Cardiac muscle cell (in vitro differentiated cells and primary cell): ENCODE measurements around the gene IL31. TPM values are rescaled to one million over a fixed set of nuclear protein-coding genes. Genes with fewer than 3 reads are reported as not detected.

Experiments used
- DNase-seq, 2 donors: peaks; one replicate each; pipeline versions ENCODE4 v3.0.0 to v3.0.0-alpha.2; 2010 to 2017; ENCODE audit warnings: low read depth in 1 of 2, low spot score in 1 of 2
- H3K27ac ChIP-seq: fragments of 200-600 bp; sonication (generic); 2 replicates; pipeline ENCODE4 v1.5.1; 2016
- H3K27me3 ChIP-seq: fragments of 200-600 bp; sonication (generic); 2 replicates; pipeline ENCODE4 v1.6.0; 2016; ENCODE audit warnings: control low read depth
- H3K36me3 ChIP-seq: fragments of 200-600 bp; sonication (generic); 2 replicates; pipeline ENCODE4 v1.5.1; 2016; ENCODE audit warnings: control low read depth
- H3K4me1 ChIP-seq: fragments of 200-600 bp; sonication (generic); 2 replicates; pipeline ENCODE4 v1.8.1; 2017; ENCODE audit warnings: low read depth, mild to moderate bottlenecking, mixed run types
- H3K4me3 ChIP-seq: fragments of 200-600 bp; sonication (generic); 2 replicates; pipeline ENCODE4 v1.5.1; 2016; ENCODE audit warnings: mild to moderate bottlenecking
- H3K9me3 ChIP-seq: fragments of 200-600 bp; sonication (generic); 2 replicates; pipeline ENCODE4 v1.5.1; 2017; ENCODE audit warnings: low read depth, mild to moderate bottlenecking, control low read depth
- CTCF ChIP-seq: IDR thresholded peaks from 2 replicates; pipeline ENCODE4 v1.5.1; 2012; ENCODE audit warnings: low read depth, mild to moderate bottlenecking, low read length
- polyA plus RNA-seq: library from polyadenylated mRNA; unstranded; fragments of >200 nt; fragmentation: Nextera tagmentation; extraction: Ambion mirVana; gene quantifications from 2 replicates; pipeline ENCODE4 v1.2.1, GENCODE V29; 2016
- total RNA-seq: library from RNA; depleted of rRNA; stranded (reverse); fragments of >200 nt; gene quantifications from 2 replicates; pipeline ENCODE4 v1.2.3, GENCODE V29; 2016

Gene IL31
- total and polyA plus RNA-seq, 2 experiments from 2014 or later: not detected

DNA sequence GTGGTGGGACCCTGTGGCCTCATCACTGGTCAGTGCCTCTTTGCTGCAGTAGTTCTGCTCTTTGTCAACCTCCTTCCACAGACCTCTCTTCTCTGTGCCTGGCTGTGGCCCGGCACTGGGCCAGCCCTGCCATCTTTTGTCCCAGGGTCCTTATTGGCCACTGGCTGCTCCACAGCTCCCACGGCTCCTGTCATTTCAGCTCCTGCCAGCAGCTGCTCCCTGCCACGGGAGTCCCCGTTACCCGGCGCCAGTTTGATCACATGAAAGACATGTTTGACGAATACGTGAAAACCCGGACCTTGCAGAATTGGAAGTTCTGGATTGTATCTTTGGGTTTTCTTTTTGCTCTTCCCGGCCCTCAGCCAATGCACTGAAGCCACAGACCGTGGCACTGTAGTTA lies 35.4 kb downstream of the IL31 start:
- no peak for TF ChIP-seq CTCF
- Histone ChIP-seq H3K4me1 (no peaks in the 10 kb centered on the region), H3K36me3 (peaks cover 2% of the 10 kb centered on the region), H3K27me3 (no peaks in the 10 kb centered on the region), H3K27ac (no peak overlapping the region), H3K4me3 (no peak overlapping the region), H3K9me3 (no peaks in the 10 kb centered on the region)
- DNase-seq: no peak

DNA sequence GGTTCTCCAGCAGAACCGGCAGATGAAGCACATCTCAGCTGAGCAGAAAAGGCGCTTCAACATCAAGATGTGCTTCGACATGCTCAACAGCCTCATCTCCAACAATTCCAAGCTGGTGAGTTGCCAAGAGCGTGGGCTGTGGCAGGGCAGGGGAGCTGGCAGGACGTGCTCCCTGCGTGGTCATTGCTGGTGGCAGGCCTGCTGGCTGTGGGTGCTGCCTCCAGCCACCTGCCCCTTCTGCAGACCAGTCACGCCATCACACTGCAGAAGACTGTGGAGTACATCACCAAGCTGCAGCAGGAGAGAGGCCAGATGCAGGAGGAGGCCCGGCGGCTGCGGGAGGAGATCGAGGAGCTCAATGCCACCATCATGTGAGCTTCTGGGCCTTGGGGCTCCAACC lies 35.8 kb downstream of the IL31 start:
- no peak for TF ChIP-seq CTCF
- no peaks in the 10 kb centered on the region for H3K9me3 ChIP-seq
- H3K36me3 ChIP-seq: peaks cover 2% of the 10 kb centered on the region
- no peak for DNase-seq
- H3K27me3 ChIP-seq: no peaks in the 10 kb centered on the region
- no peak overlapping the region for H3K27ac ChIP-seq
- no peaks in the 10 kb centered on the region for H3K4me1 ChIP-seq
- H3K4me3 ChIP-seq: no peak overlapping the region

DNA sequence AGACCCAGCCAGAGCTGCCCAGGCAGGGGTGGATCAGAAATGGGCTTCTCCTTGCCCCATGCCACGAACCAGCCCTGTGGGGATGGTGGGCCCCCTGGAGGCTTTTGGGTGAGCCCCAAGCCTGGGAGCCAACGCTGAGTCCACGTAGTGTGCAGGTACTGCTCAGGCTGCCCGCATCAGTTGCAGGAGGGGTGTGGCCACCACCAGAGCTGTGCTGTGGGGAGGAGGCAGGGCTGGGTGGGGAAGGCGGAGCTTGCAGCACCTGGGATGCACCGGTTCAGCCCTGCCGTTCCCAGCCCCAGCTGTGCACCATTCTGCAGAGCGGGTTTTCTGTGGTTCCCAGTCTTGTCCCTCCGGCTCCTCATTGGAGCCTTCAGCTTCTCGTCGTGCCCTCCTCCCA lies 36.3 kb downstream of the IL31 start:
- no peaks in the 10 kb centered on the region for H3K9me3 ChIP-seq
- H3K4me3 ChIP-seq: no peak overlapping the region
- no peaks in the 10 kb centered on the region for H3K27me3 ChIP-seq
- no peaks in the 10 kb centered on the region for H3K4me1 ChIP-seq
- DNase-seq: no peak
- TF ChIP-seq CTCF: no peak
- peaks cover 2% of the 10 kb centered on the region for H3K36me3 ChIP-seq
- H3K27ac ChIP-seq: no peak overlapping the region

- TF ChIP-seq CTCF: peak; percentile 22
- Histone ChIP-seq H3K9me3 (no peaks in the 10 kb centered on the region), H3K27me3 (no peaks in the 10 kb centered on the region), H3K4me1 (no peaks in the 10 kb centered on the region), H3K4me3 (no peak overlapping the region), H3K27ac (no peak overlapping the region), H3K36me3 (no peaks in the 10 kb centered on the region)
- DNase-seq: peak in 1 of 2 donors; percentile 38
Measured at GRCh38 chr12:122137229-122137628, 36.8 kb downstream of the IL31 start.

DNA sequence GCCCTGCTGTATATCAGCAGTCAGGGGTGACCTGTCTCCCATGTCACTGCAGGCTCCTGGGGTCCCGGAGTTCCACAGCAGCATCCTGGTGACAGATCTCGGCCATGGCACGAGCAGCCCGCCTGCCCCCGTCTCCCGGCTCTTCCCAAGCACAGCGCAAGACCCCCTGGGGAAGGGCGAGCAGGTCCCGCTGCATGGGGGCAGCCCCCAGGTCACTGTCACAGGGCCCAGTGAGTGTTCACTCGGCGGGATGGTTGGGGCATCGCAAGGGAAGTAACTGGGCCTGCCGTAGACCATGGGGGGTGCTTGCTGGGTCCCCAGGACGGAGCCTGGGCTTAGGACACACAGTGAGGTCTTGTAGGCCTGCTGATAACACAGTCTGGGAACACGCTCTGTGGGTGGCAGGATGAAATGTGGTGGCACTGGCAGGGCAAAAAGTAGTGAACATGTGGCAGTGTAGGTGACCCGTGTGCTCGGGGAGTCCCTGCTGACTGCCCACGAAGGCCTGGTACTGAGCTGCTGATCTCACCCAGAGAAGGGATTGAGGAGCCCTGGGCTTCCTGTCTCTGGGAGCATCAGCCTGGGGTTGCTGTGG lies 38.5 kb downstream of the IL31 start:
- no peaks in the 10 kb centered on the region for H3K36me3 ChIP-seq
- TF ChIP-seq CTCF: no peak
- no peak overlapping the region for H3K4me3 ChIP-seq
- H3K27ac ChIP-seq: no peak overlapping the region
- no peaks in the 10 kb centered on the region for H3K4me1 ChIP-seq
- no peaks in the 10 kb centered on the region for H3K9me3 ChIP-seq
- H3K27me3 ChIP-seq: no peaks in the 10 kb centered on the region
- no peak for DNase-seq
